ENCODE measurements around the gene ARID1A. TPM values are rescaled to one million over a fixed set of nuclear protein-coding genes. Genes with fewer than 3 reads are reported as not detected.

The ARID1A gene
- total and polyA plus RNA-seq, 9 of the 15 experiments (the other 6 are each of a cell fraction or from before 2014, with no cell fraction given): 8.3 to 88.3 (median 22.5) TPM

DNA sequence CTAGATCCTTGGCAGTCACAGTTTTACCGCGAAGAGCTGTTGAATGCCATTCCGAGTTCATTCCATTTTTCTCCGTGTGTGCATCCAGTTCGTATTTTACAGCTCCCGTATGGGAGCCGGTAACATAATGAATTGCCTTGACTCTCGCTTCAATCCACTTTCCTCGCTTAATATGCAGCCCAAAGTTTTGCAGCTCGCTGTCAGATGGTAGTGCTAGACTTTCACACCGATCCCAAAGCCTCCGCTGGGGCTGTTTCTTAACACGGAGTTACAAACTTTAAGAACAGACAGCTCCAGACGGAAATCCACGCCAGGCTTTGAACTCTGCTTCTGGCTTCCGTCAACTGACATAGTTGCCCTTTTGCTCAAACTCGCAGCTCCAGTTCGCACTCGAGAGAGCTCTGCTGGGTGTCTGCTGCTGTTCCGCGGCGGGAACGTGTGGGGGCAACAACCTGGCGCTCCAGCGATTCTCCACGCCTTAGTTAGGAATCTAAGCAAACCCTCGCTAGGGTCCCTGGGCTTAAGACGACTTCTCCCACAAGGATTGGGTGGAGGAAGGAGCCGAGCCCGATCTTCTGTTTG lies 3.5 kb upstream of the ARID1A start (continued):
- TF ChIP-seq, protein P1, sequence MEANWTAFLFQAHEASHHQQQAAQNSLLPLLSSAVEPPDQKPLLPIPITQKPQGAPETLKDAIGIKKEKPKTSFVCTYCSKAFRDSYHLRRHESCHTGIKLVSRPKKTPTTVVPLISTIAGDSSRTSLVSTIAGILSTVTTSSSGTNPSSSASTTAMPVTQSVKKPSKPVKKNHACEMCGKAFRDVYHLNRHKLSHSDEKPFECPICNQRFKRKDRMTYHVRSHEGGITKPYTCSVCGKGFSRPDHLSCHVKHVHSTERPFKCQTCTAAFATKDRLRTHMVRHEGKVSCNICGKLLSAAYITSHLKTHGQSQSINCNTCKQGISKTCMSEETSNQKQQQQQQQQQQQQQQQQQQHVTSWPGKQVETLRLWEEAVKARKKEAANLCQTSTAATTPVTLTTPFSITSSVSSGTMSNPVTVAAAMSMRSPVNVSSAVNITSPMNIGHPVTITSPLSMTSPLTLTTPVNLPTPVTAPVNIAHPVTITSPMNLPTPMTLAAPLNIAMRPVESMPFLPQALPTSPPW (CRISPR knock-in tag; IDR thresholded peaks at IDR 0.05): peak; percentile 66; the same call in 1 of the 2 replicates
- peak; percentile 66; the same call in 1 of the 2 replicates for TF ChIP-seq PHTF2 (CRISPR knock-in tag; IDR thresholded peaks at IDR 0.05)
- TF ChIP-seq, protein P2, sequence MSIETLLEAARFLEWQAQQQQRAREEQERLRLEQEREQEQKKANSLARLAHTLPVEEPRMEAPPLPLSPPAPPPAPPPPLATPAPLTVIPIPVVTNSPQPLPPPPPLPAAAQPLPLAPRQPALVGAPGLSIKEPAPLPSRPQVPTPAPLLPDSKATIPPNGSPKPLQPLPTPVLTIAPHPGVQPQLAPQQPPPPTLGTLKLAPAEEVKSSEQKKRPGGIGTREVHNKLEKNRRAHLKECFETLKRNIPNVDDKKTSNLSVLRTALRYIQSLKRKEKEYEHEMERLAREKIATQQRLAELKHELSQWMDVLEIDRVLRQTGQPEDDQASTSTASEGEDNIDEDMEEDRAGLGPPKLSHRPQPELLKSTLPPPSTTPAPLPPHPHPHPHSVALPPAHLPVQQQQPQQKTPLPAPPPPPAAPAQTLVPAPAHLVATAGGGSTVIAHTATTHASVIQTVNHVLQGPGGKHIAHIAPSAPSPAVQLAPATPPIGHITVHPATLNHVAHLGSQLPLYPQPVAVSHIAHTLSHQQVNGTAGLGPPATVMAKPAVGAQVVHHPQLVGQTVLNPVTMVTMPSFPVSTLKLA (conservative IDR thresholded peaks at IDR 0.05): peak; percentile 51 to 64; a peak in 3 of 4 replicates
- TF ChIP-seq, protein P3, sequence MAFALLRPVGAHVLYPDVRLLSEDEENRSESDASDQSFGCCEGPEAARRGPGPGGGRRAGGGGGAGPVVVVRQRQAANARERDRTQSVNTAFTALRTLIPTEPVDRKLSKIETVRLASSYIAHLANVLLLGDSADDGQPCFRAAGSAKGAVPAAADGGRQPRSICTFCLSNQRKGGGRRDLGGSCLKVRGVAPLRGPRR (CRISPR knock-in tag; IDR thresholded peaks at IDR 0.05): no peak
- TF ChIP-seq FOXK2 (conservative IDR thresholded peaks at IDR 0.05 in 1 of 2, IDR thresholded peaks at IDR 0.05 in 1 of 2; ENCODE audit: low read depth in 2 of 2): peak; percentile 52 to 63
- no peak for TF ChIP-seq THRA (IDR thresholded peaks at IDR 0.05)
- TF ChIP-seq, protein P4, sequence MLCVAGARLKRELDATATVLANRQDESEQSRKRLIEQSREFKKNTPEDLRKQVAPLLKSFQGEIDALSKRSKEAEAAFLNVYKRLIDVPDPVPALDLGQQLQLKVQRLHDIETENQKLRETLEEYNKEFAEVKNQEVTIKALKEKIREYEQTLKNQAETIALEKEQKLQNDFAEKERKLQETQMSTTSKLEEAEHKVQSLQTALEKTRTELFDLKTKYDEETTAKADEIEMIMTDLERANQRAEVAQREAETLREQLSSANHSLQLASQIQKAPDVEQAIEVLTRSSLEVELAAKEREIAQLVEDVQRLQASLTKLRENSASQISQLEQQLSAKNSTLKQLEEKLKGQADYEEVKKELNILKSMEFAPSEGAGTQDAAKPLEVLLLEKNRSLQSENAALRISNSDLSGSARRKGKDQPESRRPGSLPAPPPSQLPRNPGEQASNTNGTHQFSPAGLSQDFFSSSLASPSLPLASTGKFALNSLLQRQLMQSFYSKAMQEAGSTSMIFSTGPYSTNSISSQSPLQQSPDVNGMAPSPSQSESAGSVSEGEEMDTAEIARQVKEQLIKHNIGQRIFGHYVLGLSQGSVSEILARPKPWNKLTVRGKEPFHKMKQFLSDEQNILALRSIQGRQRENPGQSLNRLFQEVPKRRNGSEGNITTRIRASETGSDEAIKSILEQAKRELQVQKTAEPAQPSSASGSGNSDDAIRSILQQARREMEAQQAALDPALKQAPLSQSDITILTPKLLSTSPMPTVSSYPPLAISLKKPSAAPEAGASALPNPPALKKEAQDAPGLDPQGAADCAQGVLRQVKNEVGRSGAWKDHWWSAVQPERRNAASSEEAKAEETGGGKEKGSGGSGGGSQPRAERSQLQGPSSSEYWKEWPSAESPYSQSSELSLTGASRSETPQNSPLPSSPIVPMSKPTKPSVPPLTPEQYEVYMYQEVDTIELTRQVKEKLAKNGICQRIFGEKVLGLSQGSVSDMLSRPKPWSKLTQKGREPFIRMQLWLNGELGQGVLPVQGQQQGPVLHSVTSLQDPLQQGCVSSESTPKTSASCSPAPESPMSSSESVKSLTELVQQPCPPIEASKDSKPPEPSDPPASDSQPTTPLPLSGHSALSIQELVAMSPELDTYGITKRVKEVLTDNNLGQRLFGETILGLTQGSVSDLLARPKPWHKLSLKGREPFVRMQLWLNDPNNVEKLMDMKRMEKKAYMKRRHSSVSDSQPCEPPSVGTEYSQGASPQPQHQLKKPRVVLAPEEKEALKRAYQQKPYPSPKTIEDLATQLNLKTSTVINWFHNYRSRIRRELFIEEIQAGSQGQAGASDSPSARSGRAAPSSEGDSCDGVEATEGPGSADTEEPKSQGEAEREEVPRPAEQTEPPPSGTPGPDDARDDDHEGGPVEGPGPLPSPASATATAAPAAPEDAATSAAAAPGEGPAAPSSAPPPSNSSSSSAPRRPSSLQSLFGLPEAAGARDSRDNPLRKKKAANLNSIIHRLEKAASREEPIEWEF (CRISPR knock-in tag; IDR thresholded peaks at IDR 0.05): peak; percentile 24; the same call in 1 of the 2 replicates
- TF ChIP-seq SIN3A (IDR thresholded peaks at IDR 0.05; ENCODE audit: borderline replicate concordance in 2 of 2, control insufficient read depth in 1 of 2, low read depth in 2 of 2, low read length in 2 of 2): peak in 1 of 2 experiments; percentile 59; a peak in 2 of 4 replicates
- 0 out of 2 replicates have a peak, but pooled peaks have one; percentile 39 for TF ChIP-seq CTBP1 (IDR thresholded peaks at IDR 0.05; ENCODE audit: borderline replicate concordance)
- peak in 1 of 2 experiments; percentile 82; a peak in 2 of 4 replicates for TF ChIP-seq BCLAF1 (IDR thresholded peaks at IDR 0.05; ENCODE audit: borderline replicate concordance in 1 of 2, control insufficient read depth in 1 of 2, low read depth in 2 of 2, low read length in 1 of 2)
- TF ChIP-seq SOX6 (IDR thresholded peaks at IDR 0.05): peak; percentile 61

Measured in K562 (cell line).